Stomach smooth muscle (tissue), 2 donors: Measurements from ENCODE around the gene SPTBN5.

Experiments used
- H3K27ac ChIP-seq: one replicate; pipeline ENCODE4 v1.7.0; 2013; ENCODE audit warnings: mild to moderate bottlenecking, low read length, inconsistent platforms
- H3K27me3 ChIP-seq, 2 donors: one replicate each; pipeline ENCODE4 v1.7.0; 2013; ENCODE audit warnings: low read length in 2 of 2; ENCODE audit not compliant: insufficient read depth in 2 of 2, control insufficient read depth in 1 of 2
- H3K36me3 ChIP-seq, 2 donors: one replicate each; pipeline ENCODE4 v1.7.0; 2013; ENCODE audit warnings: low read length in 2 of 2; ENCODE audit not compliant: control insufficient read depth in 2 of 2, insufficient read depth in 2 of 2
- H3K4me1 ChIP-seq: one replicate; pipeline ENCODE4 v1.7.0; 2013; ENCODE audit warnings: low read length; ENCODE audit not compliant: control insufficient read depth, insufficient read depth
- H3K4me3 ChIP-seq, 2 donors: one replicate each; pipeline ENCODE4 v1.7.0; 2013; ENCODE audit warnings: low read length in 2 of 2
- H3K9ac ChIP-seq, 2 donors: one replicate each; pipeline ENCODE4 v1.7.0; 2013; ENCODE audit warnings: low read length in 2 of 2, mild to moderate bottlenecking in 1 of 2
- H3K9me3 ChIP-seq, 2 donors: one replicate each; pipeline ENCODE4 v1.7.0; 2013; ENCODE audit warnings: low read length in 2 of 2; ENCODE audit not compliant: control insufficient read depth in 2 of 2
- donor health status: healthy.
- donor health status: Pancreatic carcinoma.

SPTBN5 gene

DNA sequence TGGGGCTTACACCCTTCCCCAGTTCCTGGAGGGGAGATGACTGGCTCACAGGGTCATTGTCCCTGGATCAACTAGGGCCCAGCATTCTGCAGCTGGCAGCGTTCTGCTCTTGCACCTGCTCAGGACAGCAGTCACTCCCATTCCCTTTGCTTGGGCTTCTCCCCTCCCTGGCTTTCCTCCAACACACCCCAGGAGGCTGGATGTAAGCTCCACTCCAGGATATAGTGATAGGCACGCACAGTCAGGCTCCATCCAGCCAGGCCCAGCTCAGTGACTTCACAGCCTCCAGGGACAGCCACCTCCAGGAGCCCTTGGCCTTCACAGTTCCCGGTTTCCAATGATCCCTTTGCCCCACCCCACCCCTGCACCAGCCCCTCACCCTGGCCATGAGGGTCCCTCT is 1.9 kb downstream of the SPTBN5 start:
- Histone ChIP-seq H3K9me3 (no peaks in the 10 kb centered on the region), H3K4me1 (peaks cover 28% of the 10 kb centered on the region), H3K27ac (no peak overlapping the region), H3K9ac (no peak overlapping the region), H3K4me3 (no peak overlapping the region), H3K27me3 (no peaks in the 10 kb centered on the region), H3K36me3 (no peaks in the 10 kb centered on the region)

DNA sequence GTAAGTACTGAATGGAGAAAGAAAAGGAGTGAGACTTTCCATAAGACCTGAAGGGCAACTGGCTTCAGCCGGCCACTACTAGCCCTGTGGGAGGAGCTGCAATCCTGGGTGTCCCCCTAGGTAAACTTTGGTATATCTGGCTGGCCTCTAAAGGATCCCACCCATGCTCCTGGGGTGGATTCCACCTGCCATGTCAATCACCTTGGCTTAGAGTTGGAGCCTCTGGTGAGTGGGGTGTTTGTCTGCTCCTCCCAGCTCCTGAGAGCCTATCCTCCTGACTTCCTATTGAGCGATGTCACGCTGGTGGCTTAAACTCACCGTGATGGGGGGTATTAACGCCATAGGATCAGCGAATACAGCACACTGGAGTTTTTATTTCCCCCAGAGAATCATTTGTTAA is 2.6 kb downstream of the SPTBN5 start:
- no peaks in the 10 kb centered on the region for H3K9me3 ChIP-seq
- no peaks in the 10 kb centered on the region for H3K36me3 ChIP-seq
- no peaks in the 10 kb centered on the region for H3K27me3 ChIP-seq
- H3K27ac ChIP-seq = no peak overlapping the region
- no peak overlapping the region for H3K9ac ChIP-seq
- peaks cover 28% of the 10 kb centered on the region for H3K4me1 ChIP-seq
- no peak overlapping the region for H3K4me3 ChIP-seq

DNA sequence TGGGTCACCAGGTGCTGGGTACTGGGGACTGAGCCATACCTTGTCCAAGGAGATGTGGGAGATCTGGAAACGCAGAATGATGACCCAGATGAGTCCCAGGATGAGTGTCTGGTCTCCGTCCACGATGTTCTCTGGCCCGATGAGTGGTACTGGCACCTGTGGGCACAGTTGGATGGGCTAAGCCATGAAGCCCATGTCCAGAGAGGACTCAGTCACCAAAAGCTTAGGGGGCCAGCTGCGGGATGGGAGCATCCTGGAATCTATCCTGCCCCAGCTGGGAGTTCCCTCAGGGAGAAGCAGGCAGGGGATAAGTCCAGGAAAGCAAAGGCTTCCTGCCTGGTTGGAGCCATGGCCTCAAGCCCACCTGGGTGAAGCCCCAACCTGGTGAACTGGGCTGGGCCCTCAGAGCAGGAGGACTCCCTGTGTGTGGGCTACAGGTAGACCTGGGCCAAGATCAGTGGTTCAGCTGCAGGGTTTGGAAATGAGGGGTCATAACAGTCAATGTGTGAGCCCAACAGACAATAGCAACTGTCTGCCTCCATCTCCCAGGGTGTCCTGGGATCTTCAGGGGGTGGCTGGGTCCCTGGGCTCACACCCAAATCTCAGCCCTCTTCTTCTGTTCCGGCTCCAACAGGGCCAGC is 3.7 kb downstream of the SPTBN5 start:
- Histone ChIP-seq H3K36me3 (no peaks in the 10 kb centered on the region), H3K27me3 (no peaks in the 10 kb centered on the region), H3K9ac (no peak overlapping the region), H3K4me3 (no peak overlapping the region), H3K4me1 (peaks cover 25% of the 10 kb centered on the region), H3K27ac (no peak overlapping the region), H3K9me3 (no peaks in the 10 kb centered on the region)

DNA sequence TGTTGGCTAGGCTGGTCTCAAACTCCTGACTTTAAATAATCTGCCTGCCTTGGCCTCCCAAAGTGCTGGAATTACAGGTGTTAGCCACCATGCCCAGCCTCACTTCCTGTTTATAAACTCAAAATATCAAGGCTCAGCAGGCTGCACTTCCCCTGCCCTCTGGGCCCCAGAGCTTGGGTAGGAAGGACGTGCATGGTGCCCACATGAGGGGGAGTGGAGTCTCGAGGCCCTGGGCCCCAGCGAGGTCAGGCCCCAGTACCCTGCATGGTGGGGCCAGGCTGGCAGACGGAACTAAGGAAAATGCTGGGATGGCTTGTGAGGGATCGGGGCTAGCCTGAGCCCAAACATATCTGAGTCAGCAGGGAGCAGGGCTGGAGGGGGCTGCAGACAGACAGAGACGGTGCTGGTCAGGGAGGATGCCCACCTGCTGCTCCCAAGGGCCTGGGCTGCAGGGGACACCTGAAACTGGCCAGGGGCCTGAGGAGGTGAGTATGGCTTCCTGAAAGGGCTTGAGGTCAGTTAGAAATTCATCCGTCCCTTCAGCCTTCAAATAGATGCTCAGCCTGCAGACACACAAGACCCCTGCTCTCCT is 5.1 kb downstream of the SPTBN5 start:
- peaks cover 12% of the 10 kb centered on the region for H3K4me1 ChIP-seq
- no peak overlapping the region for H3K9ac ChIP-seq
- no peaks in the 10 kb centered on the region for H3K36me3 ChIP-seq
- no peaks in the 10 kb centered on the region for H3K9me3 ChIP-seq
- no peaks in the 10 kb centered on the region for H3K27me3 ChIP-seq
- H3K4me3 ChIP-seq = no peak overlapping the region
- H3K27ac ChIP-seq = no peak overlapping the region

GRCh38 chr15:41887893-41888292 is 6.0 kb downstream of the SPTBN5 start:
- Histone ChIP-seq H3K4me3 (no peak overlapping the region), H3K9me3 (no peaks in the 10 kb centered on the region), H3K9ac (no peak overlapping the region), H3K27me3 (no peaks in the 10 kb centered on the region), H3K36me3 (no peaks in the 10 kb centered on the region), H3K4me1 (peaks cover 8% of the 10 kb centered on the region), H3K27ac (no peak overlapping the region)

- H3K9me3 ChIP-seq = no peaks in the 10 kb centered on the region
- no peak overlapping the region for H3K27ac ChIP-seq
- no peaks in the 10 kb centered on the region for H3K36me3 ChIP-seq
- H3K4me1 ChIP-seq = peaks cover 10% of the 10 kb centered on the region
- H3K9ac ChIP-seq = no peak overlapping the region
- no peak overlapping the region for H3K4me3 ChIP-seq
- H3K27me3 ChIP-seq = no peaks in the 10 kb centered on the region
Observed at GRCh38 chr15:41887161-41887560, 6.7 kb downstream of the SPTBN5 start.

DNA sequence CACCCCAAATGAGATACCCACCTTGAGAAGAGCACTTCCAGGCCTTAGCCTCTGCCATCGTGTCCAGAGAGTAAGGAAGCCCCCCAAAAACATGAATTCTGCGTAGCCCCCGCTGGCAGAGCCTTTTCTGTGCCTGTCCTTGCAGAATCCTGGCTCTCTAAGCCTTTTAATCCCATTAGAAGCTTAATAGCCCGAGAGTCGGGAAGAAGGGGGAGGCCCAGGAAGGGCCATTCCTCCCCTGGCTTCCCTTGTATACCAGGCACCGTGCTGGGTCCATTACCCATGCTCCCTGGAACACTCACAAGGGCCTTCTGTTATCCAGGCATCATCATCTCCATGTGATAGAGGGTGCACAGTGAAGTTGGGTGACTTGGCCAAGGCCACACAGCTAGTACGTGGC is 7.1 kb downstream of the SPTBN5 start:
- H3K9ac ChIP-seq = no peak overlapping the region
- H3K4me1 ChIP-seq = peaks cover 9% of the 10 kb centered on the region
- H3K4me3 ChIP-seq = no peak overlapping the region
- H3K27ac ChIP-seq = no peak overlapping the region
- no peaks in the 10 kb centered on the region for H3K27me3 ChIP-seq
- no peaks in the 10 kb centered on the region for H3K36me3 ChIP-seq
- no peaks in the 10 kb centered on the region for H3K9me3 ChIP-seq

DNA sequence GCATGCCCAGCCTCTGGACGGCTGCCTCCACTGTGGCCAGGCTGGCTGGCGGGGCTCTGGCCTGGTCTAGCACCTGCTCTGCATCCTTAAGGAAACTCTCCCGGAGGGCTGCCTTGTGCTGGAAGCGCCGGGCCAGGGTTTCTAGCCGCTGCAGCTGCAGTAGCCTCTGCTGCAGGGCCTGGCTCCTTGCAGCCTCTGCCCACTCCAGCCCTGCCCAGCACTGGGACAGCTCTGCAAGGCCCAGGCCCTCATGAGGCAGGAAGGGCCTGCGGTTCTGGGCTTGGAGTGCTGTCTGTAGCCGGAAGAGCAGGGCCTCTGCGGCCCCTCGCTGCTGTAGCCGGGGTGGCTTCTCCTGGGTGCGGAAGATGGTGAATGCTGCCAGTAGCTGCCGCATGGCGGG is 8.0 kb downstream of the SPTBN5 start:
- Histone ChIP-seq H3K9ac (no peak overlapping the region), H3K4me1 (peaks cover 14% of the 10 kb centered on the region), H3K36me3 (no peaks in the 10 kb centered on the region), H3K9me3 (no peaks in the 10 kb centered on the region), H3K27ac (no peak overlapping the region), H3K4me3 (no peak overlapping the region), H3K27me3 (peaks cover 3 to 8% of the 10 kb centered on the region in 2 donors)

DNA sequence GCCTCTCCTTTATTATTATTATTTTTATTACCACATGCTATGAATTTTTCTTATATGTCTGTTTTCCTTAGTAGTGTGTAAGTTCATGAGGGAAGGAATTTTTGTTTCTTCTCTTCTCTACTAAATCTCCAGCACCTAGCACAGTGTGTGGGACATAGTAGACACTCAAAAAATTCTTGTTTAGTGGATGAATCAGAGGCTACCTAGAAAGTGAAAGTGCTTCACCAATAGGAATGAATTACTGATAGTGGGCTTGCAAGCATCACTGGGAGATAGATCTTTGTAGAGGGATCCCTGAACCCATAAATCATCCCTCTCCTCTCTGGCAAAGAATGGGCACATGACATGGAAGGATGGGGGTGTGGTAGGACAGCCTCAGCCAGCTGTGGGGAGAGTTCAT is 8.5 kb downstream of the SPTBN5 start:
- Histone ChIP-seq H3K27ac (no peak overlapping the region), H3K27me3 (peaks cover 5 to 12% of the 10 kb centered on the region in 2 donors), H3K36me3 (no peaks in the 10 kb centered on the region), H3K9me3 (no peaks in the 10 kb centered on the region), H3K9ac (no peak overlapping the region), H3K4me1 (peaks cover 14% of the 10 kb centered on the region), H3K4me3 (no peak overlapping the region)

DNA sequence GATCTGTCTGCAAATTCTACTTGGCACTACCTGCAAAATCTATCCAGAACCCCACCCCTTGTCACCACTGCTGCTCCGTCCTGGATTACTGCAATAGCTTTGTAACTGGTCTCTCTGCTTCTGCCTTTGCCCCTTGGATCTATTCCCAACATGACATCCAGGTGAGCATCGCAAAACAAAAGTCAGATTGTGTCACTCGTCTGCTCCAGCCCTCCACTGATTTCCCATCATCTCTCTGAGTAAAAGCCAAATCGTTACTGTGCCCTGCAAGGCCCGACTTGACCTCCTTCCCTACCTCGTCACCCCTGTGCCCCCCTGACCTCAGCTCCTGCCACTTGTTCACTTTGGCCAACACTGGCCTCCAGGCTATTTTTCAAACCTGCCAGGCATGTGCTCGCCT is 9.4 kb downstream of the SPTBN5 start:
- H3K27ac ChIP-seq = no peak overlapping the region
- H3K9me3 ChIP-seq = no peaks in the 10 kb centered on the region
- H3K27me3 ChIP-seq = peaks cover 6 to 12% of the 10 kb centered on the region in 2 donors
- no peaks in the 10 kb centered on the region for H3K36me3 ChIP-seq
- no peak overlapping the region for H3K4me3 ChIP-seq
- no peak overlapping the region for H3K9ac ChIP-seq
- peaks cover 14% of the 10 kb centered on the region for H3K4me1 ChIP-seq

DNA sequence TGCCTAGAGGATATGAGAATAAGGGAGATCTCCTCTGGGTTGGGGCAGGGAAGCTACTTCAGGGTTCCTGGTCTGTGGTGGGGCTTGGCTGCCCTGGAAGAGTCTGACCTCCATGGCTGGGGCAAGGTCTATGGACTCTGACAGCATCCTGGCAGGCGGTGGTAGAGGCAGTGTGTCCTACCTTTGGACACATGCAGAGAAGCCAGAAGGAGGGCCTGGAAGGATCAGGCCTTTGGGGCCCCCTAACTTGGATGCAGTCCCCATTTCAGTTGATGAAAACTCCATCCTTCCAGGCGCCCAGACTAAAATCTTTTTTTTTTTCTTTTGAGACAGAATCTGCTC is 10.4 kb downstream of the SPTBN5 start:
- Histone ChIP-seq H3K4me1 (peaks cover 14% of the 10 kb centered on the region), H3K9ac (no peak overlapping the region), H3K27ac (no peak overlapping the region)

More for the DNA sequence above, 10.4 kb downstream of the SPTBN5 start:
- Histone ChIP-seq H3K4me3 (no peak overlapping the region), H3K36me3 (no peaks in the 10 kb centered on the region), H3K27me3 (peaks cover 6 to 12% of the 10 kb centered on the region in 2 donors), H3K9me3 (no peaks in the 10 kb centered on the region)
